Calu3 (cell line): Measurements from ENCODE around the gene IFT81. TPM values are rescaled to one million over a fixed set of nuclear protein-coding genes. Genes with fewer than 3 reads are reported as not detected.

Source experiments
- BruUV-seq: library from RNA; stranded (reverse); fragments of 400-500 nt; replicated peaks from 2 replicates; lab custom pipeline; 2021; lab: Mats Ljungman, UMichigan
- CTCF ChIA-PET: fragments of 300-600 bp; sonication (Branson Sonifier 250); formaldehyde crosslinking; loops from one replicate; lab custom pipeline; 2022; ENCODE audit warnings: antibody characterized with exemption; lab: Charles Lee
- DNase-seq: peaks from one replicate; pipeline ENCODE4 v3.0.0; 2022
- H3K27ac Mint-ChIP-seq: one replicate; pipeline ENCODE4 v1.8.0; 2022; ENCODE audit warnings: mixed read lengths; ENCODE audit not compliant: unreplicated experiment
- H3K27me3 Mint-ChIP-seq: one replicate; pipeline ENCODE4 v1.8.0; 2022; ENCODE audit warnings: mixed read lengths; ENCODE audit not compliant: unreplicated experiment
- H3K36me3 Mint-ChIP-seq: one replicate; pipeline ENCODE4 v1.8.0; 2022; ENCODE audit warnings: mild to moderate bottlenecking, moderate library complexity, mixed read lengths; ENCODE audit not compliant: insufficient read depth, unreplicated experiment
- H3K4me1 Mint-ChIP-seq: one replicate; pipeline ENCODE4 v1.8.0; 2022; ENCODE audit warnings: mild to moderate bottlenecking, low read depth, mixed read lengths; ENCODE audit not compliant: unreplicated experiment
- H3K4me3 Mint-ChIP-seq: one replicate; pipeline ENCODE4 v1.8.0; 2022; ENCODE audit warnings: mild to moderate bottlenecking, low read depth, moderate library complexity, mixed read lengths; ENCODE audit not compliant: unreplicated experiment
- H3K9me3 Mint-ChIP-seq: one replicate; pipeline ENCODE4 v1.8.0; 2022; ENCODE audit warnings: low read depth, mixed read lengths; ENCODE audit not compliant: unreplicated experiment
- CTCF ChIP-seq: fragments of 200-600 bp; IDR thresholded peaks from one replicate; pipeline ENCODE4 v1.8.0; 2022; ENCODE audit warnings: antibody characterized with exemption; ENCODE audit not compliant: unreplicated experiment
- intact Hi-C: fragments of 100-400 bp; cut with micrococcal nuclease; formaldehyde crosslinking; loops from one replicate; pipeline ENCODE4 v1.10.0; 2022; ENCODE audit not compliant: unreplicated experiment
- total RNA-seq: library from RNA; stranded (reverse); gene quantifications from 2 replicates; pipeline ENCODE4 v1.2.3, GENCODE V29; 2022

IFT81 gene
- total RNA-seq, 1 experiment from 2014 or later, result 16.4 TPM

GRCh38 chr12:110149086-110149660 lies 25.0 kb downstream of the IFT81 start:
- H3K4me1 Mint-ChIP-seq, result no peaks in the 10 kb centered on the region
- CTCF ChIA-PET, result no interaction called here
- intact Hi-C loops, result no loop called here
- no peak overlapping the region for H3K27ac Mint-ChIP-seq
- peaks cover 18% of the 10 kb centered on the region for H3K36me3 Mint-ChIP-seq
- no TSS peak for BruUV-seq
- DNase-seq, result no peak
- H3K27me3 Mint-ChIP-seq, result no peaks in the 10 kb centered on the region
- no peaks in the 10 kb centered on the region for H3K9me3 Mint-ChIP-seq
- TF ChIP-seq CTCF, result no peak
- no peak overlapping the region for H3K4me3 Mint-ChIP-seq

- TF ChIP-seq CTCF, result no peak
- BruUV-seq, result no TSS peak
- no peak for DNase-seq
- Mint-ChIP-seq H3K27me3 (no peaks in the 10 kb centered on the region), H3K4me1 (no peaks in the 10 kb centered on the region), H3K27ac (no peak overlapping the region), H3K9me3 (peaks cover 4% of the 10 kb centered on the region), H3K36me3 (peaks cover 5% of the 10 kb centered on the region), H3K4me3 (no peak overlapping the region)
- CTCF ChIA-PET, result interaction anchor here (0.7 kb wide), 1 partner anchor 1019 kb away, joined by 3 read pairs; no protein-coding TSS in a partner anchor
- intact Hi-C loops, result no loop called here
Measured at GRCh38 chr12:110156766-110157165, 32.6 kb downstream of the IFT81 start.

- intact Hi-C loops, result no loop called here
- H3K9me3 Mint-ChIP-seq, result peaks cover 4% of the 10 kb centered on the region
- H3K36me3 Mint-ChIP-seq, result peaks cover 5% of the 10 kb centered on the region
- H3K27me3 Mint-ChIP-seq, result no peaks in the 10 kb centered on the region
- H3K4me3 Mint-ChIP-seq, result no peak overlapping the region
- DNase-seq, result no peak
- H3K27ac Mint-ChIP-seq, result no peak overlapping the region
- no peak for TF ChIP-seq CTCF
- no peaks in the 10 kb centered on the region for H3K4me1 Mint-ChIP-seq
- CTCF ChIA-PET, result interaction anchor here (0.7 kb wide), 1 partner anchor 1018 kb away, joined by 3 read pairs; no protein-coding TSS in a partner anchor
- no TSS peak for BruUV-seq
Measured at GRCh38 chr12:110157539-110157938, 33.4 kb downstream of the IFT81 start.

GRCh38 chr12:110159671-110160245 lies 35.6 kb downstream of the IFT81 start:
- Mint-ChIP-seq H3K27ac (no peak overlapping the region), H3K27me3 (no peaks in the 10 kb centered on the region), H3K4me3 (no peak overlapping the region), H3K9me3 (peaks cover 4% of the 10 kb centered on the region), H3K4me1 (no peaks in the 10 kb centered on the region), H3K36me3 (peaks cover 5% of the 10 kb centered on the region)
- CTCF ChIA-PET, result interaction anchor here (0.6 kb wide), 1 partner anchor 52 kb away, joined by 4 read pairs; no protein-coding TSS in a partner anchor
- DNase-seq, result no peak
- BruUV-seq, result no TSS peak
- no peak for TF ChIP-seq CTCF
- intact Hi-C loops, result no loop called here
